IMR-90 (cell line): Measurements from ENCODE around the gene SP7. TPM values are rescaled to one million over a fixed set of nuclear protein-coding genes. Genes with fewer than 3 reads are reported as not detected.

ENCODE experiments used
- ATAC-seq: fragments of 200-7000 bp; cut with Tn5 transposase; 2 replicates; pipeline ENCODE4 v1.9.1; 2020; ENCODE audit warnings: low read depth, mild to moderate bottlenecking, moderate library complexity
- BruUV-seq: library from RNA; stranded (reverse); fragments of 400-500 nt; replicated peaks from 2 replicates; lab custom pipeline; 2021; lab: Mats Ljungman, UMichigan
- CTCF ChIA-PET: fragments of 300-600 bp; formaldehyde crosslinking; extraction: SDS; loops from one replicate; lab custom pipeline; 2021; ENCODE audit warnings: antibody characterized with exemption; lab: Yijun Ruan, JAX
- POLR2A ChIA-PET: fragments of 300-600 bp; sonication (Branson Sonifier 250); formaldehyde crosslinking; loops from one replicate; lab custom pipeline; 2022; ENCODE audit warnings: antibody characterized with exemption; ENCODE audit not compliant: unreplicated experiment; lab: Charles Lee
- DNase-seq: peaks from one replicate; pipeline ENCODE4 v3.0.0; 2013
- H2AFZ ChIP-seq: replicated peaks from 2 replicates; pipeline ENCODE3; 2013; ENCODE audit warnings: low read length, mild to moderate bottlenecking; ENCODE audit not compliant: poor library complexity
- H2AK5ac ChIP-seq: 2 replicates; pipeline ENCODE4 v1.6.1; 2013; ENCODE audit warnings: low read depth, low read length, inconsistent platforms
- H2AK9ac ChIP-seq: replicated peaks from 2 replicates; pipeline ENCODE3; 2013; ENCODE audit warnings: mild to moderate bottlenecking, low read depth, low read length, moderate library complexity; ENCODE audit not compliant: poor library complexity
- H2BK120ac ChIP-seq: 2 replicates; pipeline ENCODE4 v1.6.1; 2013; ENCODE audit warnings: low read depth, low read length, inconsistent platforms
- H2BK15ac ChIP-seq: 3 replicates; pipeline ENCODE4 v1.6.1; 2013; ENCODE audit warnings: low read depth, low read length, inconsistent platforms
- H2BK20ac ChIP-seq: 2 replicates; pipeline ENCODE4 v1.6.1; 2013; ENCODE audit warnings: low read depth, mild to moderate bottlenecking, inconsistent platforms, low read length, moderate library complexity
- H2BK5ac ChIP-seq: 2 replicates; pipeline ENCODE4 v1.6.1; 2013; ENCODE audit warnings: mild to moderate bottlenecking, low read depth, low read length, inconsistent platforms; ENCODE audit not compliant: poor library complexity, severe bottlenecking
- H3K14ac ChIP-seq: replicated peaks from 2 replicates; pipeline ENCODE4 v1.6.1; 2013; ENCODE audit warnings: low read depth, low read length, inconsistent platforms
- H3K18ac ChIP-seq: 2 replicates; pipeline ENCODE4 v1.6.1; 2013; ENCODE audit warnings: low read depth, low read length, control low read depth
- H3K23ac ChIP-seq: 2 replicates; pipeline ENCODE4 v1.6.1; 2013; ENCODE audit warnings: low read depth, low read length, inconsistent platforms
- H3K27ac ChIP-seq: 2 replicates; pipeline ENCODE4 v1.5.1; 2013; ENCODE audit warnings: mild to moderate bottlenecking, control low read depth, low read length; ENCODE audit not compliant: insufficient read depth
- H3K27me3 ChIP-seq: 2 replicates; pipeline ENCODE4 v1.6.1; 2013; ENCODE audit warnings: low read length; ENCODE audit not compliant: control insufficient read depth, insufficient read depth
- H3K36me3 ChIP-seq: 2 replicates; pipeline ENCODE4 v1.6.1; 2013; ENCODE audit warnings: low read length, mixed read lengths; ENCODE audit not compliant: control insufficient read depth, insufficient read depth
- H3K4ac ChIP-seq: 2 replicates; pipeline ENCODE4 v1.6.1; 2013; ENCODE audit warnings: low read depth, low read length, inconsistent platforms
- H3K4me1 ChIP-seq: 2 replicates; pipeline ENCODE4 v1.6.1; 2013; ENCODE audit warnings: low read length, mixed read lengths; ENCODE audit not compliant: control insufficient read depth, insufficient read depth
- H3K4me2 ChIP-seq: 2 replicates; pipeline ENCODE4 v1.6.1; 2013; ENCODE audit warnings: low read depth, mild to moderate bottlenecking, control low read depth, low read length, moderate library complexity
- H3K4me3 ChIP-seq: 2 replicates; pipeline ENCODE4 v1.5.1; 2013; ENCODE audit warnings: low read depth, mild to moderate bottlenecking, control low read depth, low read length, moderate library complexity; ENCODE audit not compliant: insufficient read depth
- H3K56ac ChIP-seq: 2 replicates; pipeline ENCODE4 v1.6.1; 2013; ENCODE audit warnings: low read length, inconsistent platforms; ENCODE audit not compliant: insufficient read depth; ENCODE audit errors: extremely low read depth
- H3K79me1 ChIP-seq, 2 experiments: 2 replicates each; pipeline ENCODE4 v1.6.1; 2013; ENCODE audit warnings: low read length in 2 of 2, inconsistent platforms in 1 of 2, low read depth in 1 of 2
- H3K9ac ChIP-seq: 2 replicates; pipeline ENCODE4 v1.6.1; 2013; ENCODE audit warnings: low read depth, low read length, control low read depth
- H3K9me1 ChIP-seq: 2 replicates; pipeline ENCODE4 v1.6.1; 2013; ENCODE audit warnings: low read length, inconsistent platforms; ENCODE audit not compliant: insufficient read depth
- H3K9me3 ChIP-seq: 2 replicates; pipeline ENCODE4 v1.6.1; 2013; ENCODE audit warnings: low read length; ENCODE audit not compliant: control insufficient read depth, insufficient read depth
- H4K20me1 ChIP-seq: 2 replicates; pipeline ENCODE4 v1.6.1; 2013; ENCODE audit warnings: low read length, inconsistent platforms; ENCODE audit not compliant: insufficient read depth
- H4K5ac ChIP-seq: 2 replicates; pipeline ENCODE4 v1.6.1; 2013; ENCODE audit warnings: mild to moderate bottlenecking, low read depth, low read length, control low read depth
- H4K8ac ChIP-seq, 2 experiments: 2 replicates each; pipeline ENCODE4 v1.6.1; 2013; ENCODE audit warnings: low read depth in 2 of 2, low read length in 2 of 2, control low read depth in 1 of 2, inconsistent platforms in 1 of 2
- H4K91ac ChIP-seq: 2 replicates; pipeline ENCODE4 v1.6.1; 2013; ENCODE audit warnings: low read depth, low read length, inconsistent platforms; ENCODE audit not compliant: insufficient read depth
- NFE2L2 ChIP-seq: fragments of 150-350 bp; IDR thresholded peaks from 2 replicates; pipeline ENCODE4 v1.6.1; 2016; ENCODE audit warnings: low read depth, mild to moderate bottlenecking, low read length
- WGBS, 2 experiments: methylation state at CpG; one replicate each; pipeline versions ENCODE4 v1.1.5 to v1.1.7; 2013; ENCODE audit warnings: missing lambda C conversion rate in 2 of 2; ENCODE audit not compliant: insufficient read length in 1 of 2; ENCODE audit errors: extremely low coverage in 2 of 2; 5-methylcytosine and 5-hydroxymethylcytosine counted together
- dilution Hi-C: fragments of 300-500 bp; cut with HindIII; formaldehyde crosslinking; loops from one replicate; pipeline ENCODE4 v1.14.3; 2018; ENCODE audit warnings: low sequenced_read_pairs; ENCODE audit not compliant: unreplicated experiment
- in situ Hi-C: fragments of 300-500 bp; cut with MboI; formaldehyde crosslinking; loops from 3 replicates; pipeline ENCODE4 v1.14.3; 2019; ENCODE audit warnings: low sequenced_read_pairs, inconsistent platforms, mixed read lengths
- intact Hi-C: fragments of 100-400 bp; cut with micrococcal nuclease; formaldehyde crosslinking; loops from 2 replicates; pipeline ENCODE4 v1.10.0; 2022
- polyA plus RNA-seq, 3 experiments: library from polyadenylated mRNA; depleted of rRNA; stranded (reverse); fragments of >200 nt; gene quantifications; 2 replicates each; pipeline ENCODE4 v1.2.3, GENCODE V29; 2012; ENCODE audit warnings: low replicate concordance in 1 of 3
- total RNA-seq: library from RNA; depleted of rRNA; stranded (reverse); fragments of >200 nt; gene quantifications from 2 replicates; pipeline ENCODE4 v1.2.3, GENCODE V29; 2012

The SP7 gene
- total and polyA plus RNA-seq, 2 of the 4 experiments (the other 2 are of a cell fraction): not detected

- in situ Hi-C loops: loop anchor here (5.0 kb wide), 1 partner anchor 74 kb away; no protein-coding TSS in a partner anchor
- Histone ChIP-seq H2BK5ac (no peak overlapping the region), H4K5ac (no peak overlapping the region), H3K14ac (no peak overlapping the region), H3K36me3 (peaks cover 12% of the 10 kb centered on the region), H3K9me1 (peaks cover 10% of the 10 kb centered on the region; the same call in 1 of the 2 replicates), H4K8ac (no peak overlapping the region), H2BK15ac (no peak overlapping the region), H4K20me1 (no peaks in the 10 kb centered on the region), H3K56ac (no peak overlapping the region), H3K9ac (no peak overlapping the region), H2BK20ac (no peak overlapping the region), H2AK9ac (peak overlapping the region; percentile 68), H2AK5ac (no peak overlapping the region), H3K27me3 (no peaks in the 10 kb centered on the region), H3K79me1 (peaks cover 0 to 20% of the 10 kb centered on the region in 2 experiments; a peak in 2 of 4 replicates), H3K23ac (no peak overlapping the region), H3K4me3 (no peak overlapping the region), H3K4ac (no peak overlapping the region), H3K4me2 (no peak overlapping the region), H3K9me3 (no peaks in the 10 kb centered on the region), H2AFZ (no peak overlapping the region), H2BK120ac (no peak overlapping the region), H3K27ac (no peak overlapping the region), H3K18ac (no peak overlapping the region), H4K91ac (no peak overlapping the region), H3K4me1 (peaks cover 22% of the 10 kb centered on the region)
- CTCF ChIA-PET: interaction anchor here (0.9 kb wide), 1 partner anchor 73 kb away, joined by 4 read pairs; no protein-coding TSS in a partner anchor
- ATAC-seq (no peak), DNase-seq (no peak)
- POLR2A ChIA-PET: no interaction called here
- dilution Hi-C loops: no loop called here
- intact Hi-C loops: no loop called here
- TF ChIP-seq NFE2L2: no peak
- WGBS, 2 experiments: 90% methylated on average over 2 of the region's 9 CpGs; no CpG with 5 or more reads in 1 of the 2 experiments
- no TSS peak for BruUV-seq
These were observed 49.7 kb downstream of the SP7 start for GRCh38 chr12:53286448-53286847.
